Suppressor macrophage (primary cell): Measurements from ENCODE around the gene ACTBL2.
"Not testable (repeated sequence)": the region's sequence is repeated elsewhere in the genome, so short reads cannot be mapped to it uniquely, and the experiment has no call there.

Source experiments
- DNase-seq, 4 experiments: peaks; one replicate each; pipeline ENCODE4 v3.0.0-alpha.2; 2020 to 2022

The ACTBL2 gene

DNA sequence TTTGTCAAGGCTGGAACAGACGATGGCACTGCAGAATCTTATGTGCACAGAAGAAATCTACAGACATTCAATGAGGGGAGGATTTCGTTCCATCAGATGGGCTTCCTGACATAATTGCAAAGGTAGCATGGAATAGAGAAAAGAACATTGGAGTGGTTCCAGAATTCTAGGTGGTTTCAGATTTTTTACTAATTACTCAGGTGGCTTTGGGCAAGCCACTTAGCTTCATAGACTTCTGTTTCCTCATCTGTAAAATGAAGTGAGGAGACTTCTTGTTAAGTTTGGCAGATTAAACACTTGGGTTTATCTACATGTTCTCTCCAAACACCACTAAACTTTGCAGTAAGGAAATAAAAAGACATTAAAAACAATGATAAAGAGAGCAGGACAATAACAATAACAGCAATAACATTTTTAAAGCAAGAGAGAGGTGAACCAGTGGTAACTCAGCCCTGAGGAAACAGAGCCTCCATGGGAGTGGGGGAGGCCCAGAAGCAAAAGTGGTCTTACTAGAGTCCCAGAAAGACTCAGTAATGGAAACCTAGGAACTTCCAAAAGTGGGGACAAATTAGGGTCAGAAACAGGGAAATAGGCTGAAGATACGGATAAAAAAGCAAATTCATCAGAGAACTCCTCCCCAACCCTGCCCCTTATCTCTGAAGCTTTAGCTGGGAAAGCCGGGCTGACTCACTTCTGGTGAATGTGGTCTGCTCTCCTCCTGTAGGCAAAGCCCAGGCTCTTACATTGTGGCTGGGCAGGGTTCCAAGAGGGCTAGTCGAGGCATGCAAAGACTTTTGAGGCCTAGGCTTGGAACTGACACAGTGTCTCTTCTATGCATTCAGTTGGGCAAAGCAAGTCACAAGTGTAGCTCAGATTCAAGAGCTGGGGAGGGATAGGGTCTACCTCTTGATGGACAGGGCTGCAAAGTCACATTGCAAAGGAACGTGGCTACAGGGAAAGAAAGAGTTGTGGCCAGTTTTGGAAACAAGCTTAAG lies 11.8 kb upstream of the ACTBL2 start:
- peak in 1 of 4 experiments; percentile 6 for DNase-seq

DNA sequence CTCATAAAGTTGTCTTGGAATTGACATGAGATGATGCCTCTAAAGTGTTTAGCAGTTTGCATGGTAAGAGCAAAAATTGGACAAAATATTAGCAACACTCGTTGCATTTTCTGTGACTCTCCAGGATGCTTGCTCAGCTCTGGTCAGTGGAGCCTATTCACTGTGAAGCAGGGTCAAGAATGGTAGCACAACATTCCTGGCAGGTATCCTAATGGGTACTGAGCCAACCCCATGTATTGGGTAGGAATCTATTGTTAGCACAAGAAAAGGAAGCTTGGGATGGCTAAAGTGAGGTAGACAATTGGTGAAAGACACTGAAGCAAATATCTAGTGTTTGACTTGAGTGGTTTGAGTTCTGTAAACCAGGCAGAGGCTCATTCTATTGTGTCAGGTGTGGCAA lies 10.4 kb upstream of the ACTBL2 start:
- no peak for DNase-seq

DNA sequence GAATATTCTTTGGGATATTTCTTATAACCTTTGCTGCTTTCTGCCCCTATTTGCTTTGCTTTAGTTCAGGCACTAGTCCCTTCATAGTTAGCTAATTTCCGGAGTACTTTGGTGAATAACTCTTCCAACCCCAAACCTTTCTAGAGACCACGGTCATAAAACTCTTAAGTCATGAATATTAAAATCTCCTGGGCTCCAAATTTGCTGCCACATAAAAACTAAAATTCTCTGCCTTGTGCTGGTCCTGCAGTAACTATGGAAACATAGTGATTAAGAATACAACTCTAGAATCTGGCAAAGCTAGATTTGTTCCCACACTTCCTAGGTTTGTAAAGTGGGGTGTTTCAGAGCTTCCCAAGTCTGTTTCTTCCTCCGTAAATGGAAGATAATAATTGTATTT lies 10.0 kb upstream of the ACTBL2 start:
- DNase-seq: no peak

DNA sequence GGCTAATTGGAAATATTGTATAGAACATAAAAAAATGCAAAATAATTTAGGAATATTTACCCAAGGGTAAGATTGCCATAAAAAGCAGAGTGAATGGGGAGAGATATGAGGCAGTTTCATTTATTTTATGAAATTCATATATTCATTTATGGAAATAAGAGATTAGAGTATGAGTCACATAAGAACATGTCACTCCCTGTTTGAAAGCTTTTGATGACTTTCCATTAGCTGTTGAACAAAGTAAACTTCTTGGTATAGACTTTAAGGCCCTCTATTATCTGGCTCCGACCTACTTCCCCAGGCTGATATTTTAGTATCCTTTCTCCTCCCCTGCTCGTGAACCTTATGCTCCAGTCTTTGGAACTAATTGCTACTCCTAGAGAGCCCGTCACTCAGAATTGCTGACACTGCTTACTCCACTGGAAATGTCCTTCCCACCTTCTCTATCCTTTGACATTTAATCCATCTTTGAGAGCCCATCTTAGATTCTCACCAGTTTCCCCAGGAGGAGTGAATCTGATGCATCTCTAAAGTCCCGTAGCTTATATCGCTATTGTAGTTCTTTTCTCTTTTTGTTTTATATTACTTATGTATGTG lies 8.9 kb upstream of the ACTBL2 start:
- DNase-seq: no peak

DNA sequence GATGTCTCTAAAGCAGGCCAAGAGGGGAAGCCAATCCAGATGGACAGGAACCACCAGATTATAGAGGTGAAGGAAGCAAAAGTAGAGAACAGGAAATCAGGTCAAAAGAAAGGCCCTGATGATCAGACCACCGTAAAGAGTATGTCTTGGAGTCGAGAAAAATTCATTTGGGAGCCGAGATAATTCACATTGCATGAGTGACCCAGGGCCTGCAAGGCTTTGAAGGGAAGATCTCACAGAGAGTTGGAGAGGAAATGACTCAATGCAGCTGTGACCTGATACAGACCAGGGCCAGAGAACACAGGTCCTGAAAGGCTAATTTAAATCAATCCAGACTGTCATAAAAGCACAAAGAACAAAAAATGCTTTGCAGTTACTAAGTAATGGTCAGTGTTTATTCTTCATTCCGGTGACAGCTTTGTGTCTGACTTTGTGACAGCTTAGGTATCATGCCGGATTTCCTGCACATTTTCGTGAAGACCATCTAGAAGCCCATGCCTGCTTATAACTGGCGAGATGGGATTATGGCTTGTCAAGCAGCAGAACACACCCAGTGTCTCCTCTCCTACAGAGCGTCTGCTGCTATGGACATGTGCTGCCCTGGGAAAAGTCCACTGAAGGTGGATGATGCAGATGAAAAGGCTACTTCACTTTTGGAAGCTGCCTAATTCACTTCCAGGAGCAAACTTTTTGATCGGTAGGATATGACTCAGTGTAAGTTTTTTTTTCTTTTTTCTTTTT lies 5.8 kb upstream of the ACTBL2 start:
- DNase-seq: no peak

DNA sequence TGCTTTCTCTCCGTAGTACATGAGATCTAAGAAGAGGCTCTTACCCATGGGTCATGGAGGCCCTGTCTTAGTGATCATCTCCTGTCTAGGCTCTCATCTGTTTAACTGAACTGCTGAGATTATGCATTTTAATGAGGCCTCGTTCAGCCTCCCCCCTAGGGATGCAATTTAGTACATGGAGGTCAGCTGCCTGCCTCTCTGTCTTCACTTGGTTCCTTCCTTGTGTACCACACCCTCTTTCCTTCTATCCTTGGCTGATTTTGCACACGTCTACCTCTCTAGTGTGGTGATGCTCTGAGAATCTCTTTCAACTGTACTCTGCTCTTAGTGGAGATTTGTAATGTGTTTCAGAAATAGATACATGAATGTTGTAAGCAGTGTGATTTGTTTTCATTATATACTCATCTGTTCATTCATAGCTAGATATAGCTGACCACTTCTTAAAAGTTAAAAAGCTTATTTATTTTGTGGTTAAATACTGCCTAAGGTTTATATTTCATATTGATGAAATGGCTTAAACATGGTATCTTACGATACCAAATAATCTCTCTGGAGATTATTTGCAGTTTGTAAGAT lies 3.5 kb upstream of the ACTBL2 start:
- no peak for DNase-seq

DNA sequence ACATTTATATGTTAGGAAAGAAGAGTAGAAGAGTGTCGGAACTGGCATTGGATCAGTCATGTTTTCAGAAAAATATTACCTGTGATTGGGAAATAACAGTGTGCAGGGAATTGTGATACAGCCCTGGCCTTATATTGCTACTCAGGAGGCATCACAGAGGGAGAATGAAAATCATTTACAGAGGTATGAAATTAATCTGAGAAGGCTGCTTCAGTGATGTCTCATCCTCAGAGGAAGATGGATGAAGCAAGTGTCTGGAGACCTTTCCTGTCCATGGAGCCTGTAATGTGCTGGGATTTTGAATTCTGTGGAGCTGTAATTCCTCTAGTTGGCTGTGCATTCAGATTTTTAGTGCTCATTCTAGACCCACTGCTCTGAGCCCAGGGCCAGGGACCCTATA lies 3.8 kb downstream of the ACTBL2 start:
- DNase-seq: no peak

DNA sequence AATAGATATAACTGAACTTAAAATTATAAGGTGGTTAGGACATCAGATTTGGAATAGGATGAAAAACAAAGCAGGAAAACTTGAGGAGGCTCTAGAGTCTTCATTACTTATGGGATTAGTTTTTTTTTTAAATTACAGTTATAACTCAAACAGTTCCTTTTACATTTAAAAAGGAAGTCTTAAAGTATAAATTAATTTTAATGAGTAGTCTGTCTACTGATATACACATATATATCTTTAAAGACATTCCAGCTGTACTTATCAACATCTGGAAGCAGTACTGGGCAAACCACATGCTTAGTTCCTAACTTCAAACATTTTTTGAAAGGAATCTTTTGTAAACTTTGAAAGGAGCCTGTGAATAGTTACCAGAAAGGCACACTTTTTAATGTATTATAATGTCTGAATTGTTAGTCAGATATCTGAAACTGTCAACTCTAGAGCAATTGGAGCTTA lies 6.0 kb downstream of the ACTBL2 start:
- DNase-seq: no peak

DNA sequence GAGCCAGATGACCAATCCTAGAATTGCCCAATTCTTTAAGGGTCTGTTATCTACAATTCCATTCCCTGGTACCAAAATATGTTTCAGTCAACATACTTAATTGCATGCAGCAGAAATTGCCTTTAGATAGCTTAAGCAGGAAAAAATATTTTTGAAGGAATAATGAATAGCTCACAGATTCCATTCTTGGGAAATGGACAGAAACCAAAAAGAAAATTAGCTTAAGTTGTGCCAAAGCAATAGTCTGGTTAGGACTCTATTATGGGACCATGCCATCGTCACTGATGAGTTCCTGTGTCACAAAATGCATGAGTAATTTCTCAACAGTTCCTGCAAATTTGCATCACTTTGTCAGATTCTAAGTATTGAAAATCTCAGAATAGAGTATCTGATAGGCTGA lies 12.3 kb downstream of the ACTBL2 start:
- no peak for DNase-seq

DNA sequence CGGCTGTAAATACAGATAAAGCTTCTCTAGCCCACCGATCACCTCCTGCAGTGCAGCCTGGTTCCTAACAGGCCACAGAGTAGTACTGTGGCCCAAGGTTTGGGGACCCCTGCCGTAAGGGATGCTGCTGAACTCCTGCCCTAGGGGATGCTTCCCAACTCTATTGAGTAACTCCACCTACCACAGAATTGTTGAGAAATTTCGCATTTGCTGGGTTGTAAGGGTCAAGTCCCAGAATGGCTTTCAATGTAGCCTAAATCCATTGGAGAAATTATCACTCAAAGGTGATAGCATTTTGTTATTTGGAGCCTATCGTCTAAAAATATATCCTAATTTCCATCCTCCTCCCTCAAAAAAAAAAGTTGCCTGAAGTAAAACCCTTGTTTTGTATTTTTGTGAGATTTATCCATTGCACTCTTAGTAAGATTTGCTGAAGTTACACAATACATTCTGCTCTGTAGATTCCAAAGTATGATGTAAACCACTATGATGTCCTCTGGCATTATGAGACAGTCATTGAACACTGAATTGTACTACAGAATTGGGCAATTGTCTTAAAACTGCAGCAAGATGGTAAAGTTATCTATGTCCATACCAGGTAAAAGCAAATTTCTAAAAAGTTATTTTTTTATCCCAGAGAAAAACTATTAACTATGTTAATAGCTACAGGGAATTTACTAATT lies 14.0 kb downstream of the ACTBL2 start:
- DNase-seq: no peak

DNA sequence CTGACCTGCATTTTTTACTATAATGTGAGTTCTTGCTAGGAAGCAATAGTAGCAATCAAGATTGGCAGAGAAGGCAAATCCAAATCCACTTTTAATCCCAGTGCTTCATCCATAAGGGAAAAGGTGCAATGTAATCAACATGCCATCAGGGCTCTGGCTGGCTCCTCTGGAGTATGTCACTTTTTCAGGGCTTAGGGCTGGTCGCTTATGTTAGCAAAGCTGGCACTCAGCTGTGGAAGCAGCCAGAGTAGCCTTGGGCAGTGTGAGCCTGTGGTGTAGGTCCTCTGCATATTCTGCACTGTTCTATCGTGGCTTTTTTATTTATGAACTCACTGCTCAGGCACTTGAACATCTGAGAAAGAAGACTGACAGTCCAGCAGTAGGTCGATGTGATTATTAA lies 16.1 kb downstream of the ACTBL2 start:
- no peak for DNase-seq

DNA sequence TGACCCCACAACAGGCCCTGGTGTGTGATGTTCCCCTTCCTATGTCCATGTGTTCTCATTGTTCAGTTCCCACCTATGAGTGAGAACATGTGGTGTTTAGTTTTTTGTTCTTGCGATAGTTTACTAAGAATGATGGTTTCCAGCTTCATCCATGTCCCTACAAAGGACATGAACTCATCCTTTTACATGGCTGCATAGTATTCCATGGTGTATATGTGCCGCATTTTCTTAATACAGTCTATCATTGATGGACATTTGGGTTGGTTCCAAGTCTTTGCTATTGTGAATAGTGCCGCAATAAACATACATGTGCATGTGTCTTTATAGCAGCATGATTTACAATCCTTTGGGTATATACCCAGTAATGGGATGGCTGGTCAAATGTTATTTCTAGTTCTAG lies 22.6 kb downstream of the ACTBL2 start:
- not testable (repeated sequence) for DNase-seq

DNA sequence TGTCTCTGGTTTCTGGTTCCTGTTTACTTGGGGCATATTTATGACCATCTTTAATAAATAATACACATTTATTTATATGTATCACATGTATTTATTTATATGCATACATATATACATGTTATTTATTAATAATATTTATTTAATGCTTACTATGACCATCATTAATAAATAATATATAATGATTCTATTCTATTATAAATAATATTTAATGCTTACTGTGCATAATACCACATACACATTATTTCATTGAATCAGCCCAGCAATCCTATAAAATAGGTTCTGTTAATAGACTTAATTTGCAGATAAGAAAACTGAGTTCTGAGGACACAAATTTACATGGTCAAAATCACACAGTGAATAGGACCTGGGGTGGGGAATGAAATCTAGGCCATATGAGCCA lies 24.2 kb downstream of the ACTBL2 start:
- DNase-seq: no peak

DNA sequence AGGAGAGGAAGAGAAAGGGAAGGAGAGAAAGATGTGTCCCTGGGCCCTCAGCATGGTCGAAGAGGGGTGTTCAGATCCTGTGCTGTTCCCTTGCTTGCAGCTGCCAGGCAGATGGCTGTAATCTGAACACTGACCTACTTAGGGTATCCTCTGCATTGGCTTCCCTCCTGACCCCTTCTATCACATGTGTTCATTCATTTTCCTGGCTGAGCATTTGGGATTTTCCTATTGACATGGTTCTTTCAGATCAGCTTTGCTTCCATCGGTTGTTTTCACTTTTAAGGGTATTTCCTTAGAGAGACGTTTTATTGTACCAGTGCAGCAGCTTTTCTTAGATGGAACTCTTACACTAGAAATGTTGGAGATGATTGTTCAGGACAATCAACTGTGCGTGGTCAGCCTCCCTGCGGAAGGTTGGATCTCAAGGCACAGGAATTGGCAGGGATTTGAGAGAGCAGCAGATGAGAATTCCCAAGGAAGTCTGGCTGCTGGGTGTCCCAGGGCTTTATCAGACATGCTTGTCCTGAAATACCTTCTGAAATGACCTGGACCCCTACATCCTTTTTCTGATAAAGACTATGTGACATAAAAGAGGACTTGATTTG lies 26.0 kb downstream of the ACTBL2 start:
- DNase-seq: no peak

DNA sequence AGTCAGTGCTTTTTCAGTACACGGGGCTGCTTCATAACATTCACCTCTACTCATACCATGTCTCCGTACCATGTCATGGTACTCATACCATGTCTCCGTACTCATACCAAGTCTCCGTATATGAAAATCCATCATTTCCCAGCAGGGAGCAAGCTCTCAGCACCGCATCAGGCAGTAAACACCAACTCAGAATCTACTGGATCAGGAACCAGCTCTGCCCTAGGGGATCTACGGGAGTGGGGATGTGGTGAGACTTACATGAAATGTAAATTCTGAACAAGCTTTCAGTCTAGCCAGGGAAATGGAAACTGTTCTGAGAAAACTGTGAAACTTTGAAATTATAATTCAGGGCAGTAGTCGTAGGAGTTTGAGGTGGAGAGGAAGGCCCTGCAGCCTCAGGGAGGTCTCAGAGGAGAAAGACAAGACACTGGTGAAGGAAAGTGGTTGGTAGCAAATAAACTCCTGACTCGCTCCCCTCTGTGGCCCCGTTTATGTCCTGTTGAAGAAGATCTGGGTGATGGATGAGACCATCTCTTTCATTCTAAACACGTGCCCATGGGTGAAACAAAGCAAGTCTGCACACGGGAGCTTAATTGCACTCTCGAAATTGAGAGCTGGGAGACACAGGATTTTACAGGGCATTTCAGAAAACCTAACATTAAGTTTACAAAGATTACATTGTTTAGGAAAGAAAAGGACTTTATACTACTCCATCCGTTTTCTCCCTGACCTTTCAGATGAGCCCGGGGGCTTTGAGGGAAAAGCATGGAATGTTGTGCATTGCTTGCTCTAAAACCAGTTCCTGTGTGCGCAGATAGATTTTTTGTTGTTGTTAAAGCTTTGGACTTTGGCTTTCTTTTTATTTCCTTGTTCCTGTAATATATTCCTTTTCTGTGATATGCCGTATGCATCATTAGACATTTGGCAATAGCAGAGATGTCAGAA lies 26.8 kb downstream of the ACTBL2 start:
- DNase-seq: no peak

DNA sequence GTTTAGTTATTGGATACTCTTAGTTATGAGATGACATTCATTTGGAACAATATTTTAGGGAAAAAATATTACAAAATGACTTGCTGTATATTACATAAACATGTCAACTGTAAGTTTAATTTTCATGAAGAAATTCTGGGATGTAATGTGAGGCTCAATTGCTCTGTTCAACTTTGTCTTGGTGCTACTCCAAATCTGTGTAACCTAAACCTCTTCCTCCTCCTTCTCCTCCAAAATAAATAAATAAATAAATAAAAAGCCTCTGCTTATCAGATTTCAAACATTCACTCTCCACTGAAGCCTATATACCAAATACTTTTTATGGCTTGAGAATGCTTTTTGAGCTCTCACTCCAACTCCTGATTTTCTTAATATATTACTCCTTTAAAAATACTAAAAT lies 27.7 kb downstream of the ACTBL2 start:
- no peak for DNase-seq

DNA sequence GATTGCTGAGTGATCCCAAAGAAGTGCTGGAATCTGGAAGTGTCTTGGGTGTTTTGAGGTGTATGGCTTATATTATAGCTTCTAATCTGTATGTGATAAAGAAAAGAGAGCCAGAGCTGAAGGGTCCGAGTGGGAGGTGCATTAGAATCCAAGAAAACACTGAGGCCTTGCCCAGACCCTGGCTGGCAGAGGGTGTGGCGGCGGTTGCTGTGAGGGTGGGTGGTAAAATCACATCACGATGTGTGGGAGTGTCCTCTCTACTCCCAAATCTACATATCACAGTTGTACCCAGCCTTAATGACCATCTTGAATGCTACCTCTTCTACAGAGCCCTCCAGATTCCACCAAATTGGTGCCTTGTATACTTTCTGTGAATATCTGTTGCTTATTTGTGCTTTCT lies 28.9 kb downstream of the ACTBL2 start:
- DNase-seq: no peak

DNA sequence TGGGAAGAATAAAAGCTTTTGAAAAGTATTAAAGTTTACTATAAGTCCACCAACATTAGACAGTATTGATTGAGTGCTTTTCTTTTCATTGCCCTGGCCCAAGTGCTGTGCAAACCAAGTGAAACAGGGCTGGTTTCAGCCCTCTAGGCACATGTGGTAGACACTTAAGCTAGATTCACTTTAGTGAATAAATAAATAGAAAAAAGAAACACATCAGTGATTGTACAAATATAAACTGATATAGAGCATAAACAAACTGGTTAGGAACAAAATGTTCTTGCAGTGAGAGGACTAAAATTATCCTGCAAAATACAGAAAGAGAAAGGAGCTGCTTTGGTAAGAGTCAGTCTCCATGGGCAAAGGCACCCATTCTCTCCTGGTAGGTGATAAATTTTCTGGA lies 29.7 kb downstream of the ACTBL2 start:
- DNase-seq: no peak

DNA sequence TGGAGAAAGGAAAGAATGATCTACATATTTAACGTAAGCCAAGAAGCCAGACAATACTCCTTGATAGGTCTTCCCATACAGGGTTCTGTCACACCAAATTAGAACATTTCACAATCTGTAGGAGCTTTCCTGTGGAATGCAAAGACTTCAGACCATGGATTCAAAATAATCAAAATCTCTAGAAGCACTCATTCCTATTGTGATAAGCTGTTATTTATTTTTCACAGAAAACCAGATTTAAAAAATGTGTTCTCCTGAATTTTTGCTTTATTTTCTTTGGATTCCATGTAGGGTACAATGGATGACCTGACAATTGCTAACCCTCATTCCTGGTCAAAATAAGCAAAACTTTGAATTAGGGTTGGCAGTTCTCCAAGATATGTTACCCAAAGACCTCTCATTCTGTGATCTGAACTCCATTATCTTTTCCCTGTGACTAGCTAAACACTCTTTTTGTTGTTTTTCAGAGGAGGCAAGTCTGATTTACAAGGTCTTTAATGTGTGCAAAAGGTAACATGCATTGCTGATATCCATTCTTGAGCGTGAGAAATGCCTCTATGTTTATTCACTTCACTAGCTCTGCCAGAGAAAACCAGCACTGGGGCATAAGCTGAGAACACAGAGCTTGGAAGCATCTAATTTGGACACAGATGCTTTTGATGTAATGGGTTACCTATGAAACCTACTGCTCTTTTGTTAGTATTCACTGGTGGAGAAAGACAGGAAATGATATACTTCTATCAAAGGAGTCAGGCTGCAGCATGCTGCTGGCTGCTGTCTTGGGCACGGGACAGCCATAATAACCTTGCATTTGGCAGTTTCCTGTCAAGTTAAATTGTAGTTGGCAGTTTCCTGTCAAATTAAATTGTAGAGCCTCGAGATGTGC lies 31.4 kb downstream of the ACTBL2 start:
- no peak for DNase-seq

DNA sequence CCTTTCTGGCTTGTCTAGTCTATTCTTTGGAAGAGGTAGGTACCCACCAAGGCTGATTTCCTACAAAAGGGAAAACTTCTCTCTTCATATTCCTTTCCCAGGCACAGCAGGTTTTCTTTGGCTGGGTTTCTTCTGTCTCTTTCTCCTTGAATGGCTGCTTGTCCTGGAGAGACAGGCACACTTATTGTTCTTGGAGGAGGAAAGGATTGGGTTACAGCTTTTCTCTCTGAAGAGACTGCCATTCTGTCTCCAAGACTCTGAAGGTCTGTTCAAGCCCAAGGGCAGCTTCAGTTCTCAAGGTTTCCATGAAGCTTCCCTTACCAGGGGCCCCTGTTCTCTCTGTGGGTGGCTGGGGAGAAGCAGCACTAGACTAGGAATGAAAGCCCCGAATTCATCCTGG lies 33.9 kb downstream of the ACTBL2 start:
- no peak for DNase-seq
